Activated T-cell treated with anti-CD3 and anti-CD28 coated beads, Interleukin-2, amount 50 U/mL, for 72 hours (primary cell): ENCODE data around the gene EEF1AKMT2. TPM values are rescaled to one million over a fixed set of nuclear protein-coding genes. Genes with fewer than 3 reads are reported as not detected.

Experiments
- ATAC-seq, 2 donors: fragments of 150-1000 bp; cut with Tn5 transposase; replicated peaks in 1 of 2; 2 replicates each; pipeline ENCODE4 v1.10.0; 2021; ENCODE audit warnings: moderate library complexity in 2 of 2, mild to moderate bottlenecking in 1 of 2
- DNase-seq, 2 donors: peaks; one replicate each; pipeline ENCODE4 v3.0.0; 2021 to 2022; ENCODE audit warnings: mixed read lengths in 1 of 2
- H3K27ac Mint-ChIP-seq: one replicate; pipeline ENCODE4 v1.8.0; 2022; ENCODE audit warnings: mild to moderate bottlenecking, moderate library complexity, mixed read lengths
- H3K27me3 Mint-ChIP-seq: one replicate; pipeline ENCODE4 v1.8.0; 2022; ENCODE audit warnings: low read depth, mixed read lengths
- H3K36me3 Mint-ChIP-seq, 2 donors: one replicate each; pipeline ENCODE4 v1.8.0; 2022; ENCODE audit warnings: mixed read lengths in 2 of 2, mild to moderate bottlenecking in 1 of 2; ENCODE audit not compliant: insufficient read depth in 2 of 2
- H3K4me1 Mint-ChIP-seq: one replicate; pipeline ENCODE4 v1.8.0; 2022; ENCODE audit warnings: low read depth, mixed read lengths
- H3K4me3 Mint-ChIP-seq, 2 donors: one replicate each; pipeline ENCODE4 v1.8.0; 2022; ENCODE audit warnings: mild to moderate bottlenecking in 2 of 2, mixed read lengths in 2 of 2, moderate library complexity in 2 of 2
- H3K9me3 Mint-ChIP-seq, 2 donors: one replicate each; pipeline ENCODE4 v1.8.0; 2022; ENCODE audit warnings: mixed read lengths in 2 of 2
- total RNA-seq, 2 donors: library from RNA; stranded (reverse); gene quantifications; one replicate each; pipeline ENCODE4 v1.2.3, GENCODE V29; 2022

The EEF1AKMT2 gene
- total RNA-seq, 2 donors from 2014 or later, result 25.4 to 29.4 TPM

- H3K27me3 Mint-ChIP-seq, result no peaks in the 10 kb centered on the region
- H3K4me3 Mint-ChIP-seq, result peak overlapping the region; percentile 77 to 78
- H3K27ac Mint-ChIP-seq, result no peak overlapping the region
- DNase-seq (no peak), ATAC-seq (no peak)
- peaks cover 97% of the 10 kb centered on the region for H3K4me1 Mint-ChIP-seq
- no peaks in the 10 kb centered on the region for H3K9me3 Mint-ChIP-seq
- H3K36me3 Mint-ChIP-seq, result peaks cover 2 to 8% of the 10 kb centered on the region in 2 donors
Measured at GRCh38 chr10:124731551-124731950, 60.1 kb downstream of the EEF1AKMT2 start.

- ATAC-seq (no peak), DNase-seq (no peak)
- Mint-ChIP-seq H3K9me3 (no peaks in the 10 kb centered on the region), H3K27ac (peak overlapping the region; percentile 32), H3K4me1 (peaks cover 94% of the 10 kb centered on the region), H3K27me3 (no peaks in the 10 kb centered on the region), H3K4me3 (peak overlapping the region in 1 of 2 donors; percentile 58), H3K36me3 (peaks cover 5 to 8% of the 10 kb centered on the region in 2 donors)
Measured at GRCh38 chr10:124730790-124731189, 60.9 kb downstream of the EEF1AKMT2 start.

- peak overlapping the region; percentile 76 for H3K27ac Mint-ChIP-seq
Measured at GRCh38 chr10:124728830-124729661, 62.6 kb downstream of the EEF1AKMT2 start.

GRCh38 chr10:124728071-124728829, 63.4 kb downstream of the EEF1AKMT2 start:
- peak overlapping the region; percentile 76 for H3K27ac Mint-ChIP-seq
- H3K4me1 Mint-ChIP-seq, result peaks cover 94% of the 10 kb centered on the region
- DNase-seq (peak in 1 of 2 donors; percentile 54), ATAC-seq (peak; percentile 49 to 59)
- H3K4me3 Mint-ChIP-seq, result peak overlapping the region; percentile 70 to 77
- H3K27me3 Mint-ChIP-seq, result no peaks in the 10 kb centered on the region
- peaks cover 5 to 14% of the 10 kb centered on the region in 2 donors for H3K36me3 Mint-ChIP-seq
- H3K9me3 Mint-ChIP-seq, result no peaks in the 10 kb centered on the region

More at GRCh38 chr10:124728830-124729661, 62.6 kb downstream of the EEF1AKMT2 start:
- DNase-seq (no peak), ATAC-seq (no peak)
- H3K27me3 Mint-ChIP-seq, result no peaks in the 10 kb centered on the region
- no peaks in the 10 kb centered on the region for H3K9me3 Mint-ChIP-seq
- peak overlapping the region; percentile 70 to 77 for H3K4me3 Mint-ChIP-seq
- peaks cover 5 to 12% of the 10 kb centered on the region in 2 donors for H3K36me3 Mint-ChIP-seq
- peaks cover 94% of the 10 kb centered on the region for H3K4me1 Mint-ChIP-seq

GRCh38 chr10:124727361-124727960, 64.2 kb downstream of the EEF1AKMT2 start:
- DNase-seq, result no peak
- Mint-ChIP-seq H3K4me1 (peaks cover 94% of the 10 kb centered on the region), H3K9me3 (no peaks in the 10 kb centered on the region), H3K4me3 (peak overlapping the region; percentile 70 to 77), H3K27me3 (no peaks in the 10 kb centered on the region), H3K27ac (no peak overlapping the region), H3K36me3 (peaks cover 3 to 11% of the 10 kb centered on the region in 2 donors)
- ATAC-seq, result no peak

GRCh38 chr10:124725791-124726190, 65.9 kb downstream of the EEF1AKMT2 start:
- H3K9me3 Mint-ChIP-seq, result no peaks in the 10 kb centered on the region
- H3K36me3 Mint-ChIP-seq, result peaks cover 3 to 11% of the 10 kb centered on the region in 2 donors
- no peak overlapping the region for H3K4me3 Mint-ChIP-seq
- H3K27ac Mint-ChIP-seq, result no peak overlapping the region
- ATAC-seq (no peak), DNase-seq (no peak)
- peaks cover 94% of the 10 kb centered on the region for H3K4me1 Mint-ChIP-seq
- no peaks in the 10 kb centered on the region for H3K27me3 Mint-ChIP-seq

GRCh38 chr10:124725171-124725631, 66.5 kb downstream of the EEF1AKMT2 start:
- H3K27me3 Mint-ChIP-seq, result no peaks in the 10 kb centered on the region
- ATAC-seq, result no peak
- peaks cover 4 to 12% of the 10 kb centered on the region in 2 donors for H3K36me3 Mint-ChIP-seq
- no peak overlapping the region for H3K27ac Mint-ChIP-seq
- no peak overlapping the region for H3K4me3 Mint-ChIP-seq
- H3K9me3 Mint-ChIP-seq, result no peaks in the 10 kb centered on the region
- peaks cover 95% of the 10 kb centered on the region for H3K4me1 Mint-ChIP-seq
- no peak for DNase-seq

- Mint-ChIP-seq H3K4me1 (peaks cover 95% of the 10 kb centered on the region), H3K36me3 (peaks cover 4 to 11% of the 10 kb centered on the region in 2 donors), H3K9me3 (no peaks in the 10 kb centered on the region), H3K4me3 (peak overlapping the region; percentile 76 to 82), H3K27ac (peak overlapping the region; percentile 84), H3K27me3 (no peaks in the 10 kb centered on the region)
- ATAC-seq (no peak), DNase-seq (no peak)
Measured at GRCh38 chr10:124724279-124725027, 67.2 kb downstream of the EEF1AKMT2 start.

GRCh38 chr10:124723826-124724225, 67.9 kb downstream of the EEF1AKMT2 start:
- peaks cover 4 to 11% of the 10 kb centered on the region in 2 donors for H3K36me3 Mint-ChIP-seq
- no peak for DNase-seq
- ATAC-seq, result no peak
- H3K4me3 Mint-ChIP-seq, result peak overlapping the region; percentile 76 to 82
- peaks cover 95% of the 10 kb centered on the region for H3K4me1 Mint-ChIP-seq
- no peaks in the 10 kb centered on the region for H3K9me3 Mint-ChIP-seq
- peak overlapping the region; percentile 84 for H3K27ac Mint-ChIP-seq
- no peaks in the 10 kb centered on the region for H3K27me3 Mint-ChIP-seq

- Mint-ChIP-seq H3K4me1 (peaks cover 94% of the 10 kb centered on the region), H3K4me3 (peak overlapping the region; percentile 76 to 82), H3K9me3 (no peaks in the 10 kb centered on the region), H3K36me3 (peaks cover 4 to 11% of the 10 kb centered on the region in 2 donors), H3K27ac (peak overlapping the region; percentile 84), H3K27me3 (no peaks in the 10 kb centered on the region)
- peak; percentile 80 to 82 for DNase-seq
- peak; percentile 65 to 68 for ATAC-seq
Measured at GRCh38 chr10:124722798-124723783, 68.6 kb downstream of the EEF1AKMT2 start.

GRCh38 chr10:124721330-124722045, 70.2 kb downstream of the EEF1AKMT2 start:
- peak overlapping the region; percentile 52 for H3K27ac Mint-ChIP-seq
- H3K4me3 Mint-ChIP-seq, result peak overlapping the region; percentile 52 to 73
- DNase-seq, result peak in 1 of 2 donors; percentile 34
- H3K27me3 Mint-ChIP-seq, result no peaks in the 10 kb centered on the region
- no peak for ATAC-seq
- H3K36me3 Mint-ChIP-seq, result peaks cover 6 to 17% of the 10 kb centered on the region in 2 donors
- H3K9me3 Mint-ChIP-seq, result no peaks in the 10 kb centered on the region
- peaks cover 94% of the 10 kb centered on the region for H3K4me1 Mint-ChIP-seq
